IPS DF 19.7 (cell line): ENCODE results near the gene ONECUT1.
"Not testable (repeated sequence)": the region's sequence is repeated elsewhere in the genome, so short reads cannot be mapped to it uniquely, and the experiment has no call there.

Source experiments
- DNase-seq: peaks from one replicate; pipeline ENCODE4 v3.0.0-alpha.2; 2013; ENCODE audit warnings: low read depth, low spot score

Gene ONECUT1

GRCh38 chr15:52790169-52790708 is at the start of gene ONECUT1:
Gene ONECUT1, minus strand, starts transcription at chr15:52790336. Its CDS starts 452 bp downstream, at chr15:52789884.
- no peak for DNase-seq

- no peak for DNase-seq
These were observed 44.2 kb upstream of the ONECUT1 start for GRCh38 chr15:52834379-52834778.

GRCh38 chr15:52824169-52824942 is 34.2 kb upstream of the ONECUT1 start:
- not testable (repeated sequence) for DNase-seq

GRCh38 chr15:52822475-52822874 is 32.3 kb upstream of the ONECUT1 start:
- DNase-seq = no peak

GRCh38 chr15:52819253-52819652 is 29.1 kb upstream of the ONECUT1 start:
- no peak for DNase-seq

GRCh38 chr15:52815899-52816298 is 25.8 kb upstream of the ONECUT1 start:
- not testable (repeated sequence) for DNase-seq

- DNase-seq = no peak
These were observed 18.9 kb upstream of the ONECUT1 start for GRCh38 chr15:52808996-52809395.

GRCh38 chr15:52808441-52808840 is 18.3 kb upstream of the ONECUT1 start:
- DNase-seq = no peak

GRCh38 chr15:52806284-52806655 is 16.1 kb upstream of the ONECUT1 start:
- no peak for DNase-seq

GRCh38 chr15:52805351-52806283 is 15.5 kb upstream of the ONECUT1 start:
- DNase-seq = no peak

GRCh38 chr15:52804526-52805081 is 14.5 kb upstream of the ONECUT1 start:
- DNase-seq = peak; percentile 84

- no peak for DNase-seq
These were observed 13.6 kb upstream of the ONECUT1 start for GRCh38 chr15:52803467-52804306.

GRCh38 chr15:52803108-52803466 is 13.0 kb upstream of the ONECUT1 start:
- no peak for DNase-seq

- DNase-seq = no peak
These were observed 12.0 kb upstream of the ONECUT1 start for GRCh38 chr15:52802110-52802509.

- no peak for DNase-seq
These were observed 11.6 kb upstream of the ONECUT1 start for GRCh38 chr15:52801748-52802085.

- DNase-seq = no peak
These were observed 11.0 kb upstream of the ONECUT1 start for GRCh38 chr15:52800828-52801747.

GRCh38 chr15:52799145-52799811 is 9.1 kb upstream of the ONECUT1 start:
- no peak for DNase-seq

GRCh38 chr15:52798529-52799101 is 8.5 kb upstream of the ONECUT1 start:
- DNase-seq = no peak
